ENCODE data around the gene HPS4. TPM values are rescaled to one million over a fixed set of nuclear protein-coding genes. Genes with fewer than 3 reads are reported as not detected.

The HPS4 gene
- total RNA-seq, 1 experiment from 2014 or later = 26.2 TPM

GRCh38 chr22:26517429-26517828, 33.8 kb upstream of the HPS4 start:
- no peaks in the 10 kb centered on the region for H3K9me3 ChIP-seq (ENCODE audit: control insufficient read depth, insufficient read depth, low read depth, low read length)
- no peak overlapping the region for H3K4me3 ChIP-seq (ENCODE audit: low read depth in 2 of 2, low read length in 2 of 2)
- in situ Hi-C loops (cut with HindIII; ENCODE audit: low pct_unique_long_range_greater_than_20kb, low sequenced_read_pairs) (no loop called here), intact Hi-C loops (cut with micrococcal nuclease; ENCODE audit: unreplicated experiment) (no loop called here)
- ChIA-PET CTCF (interaction anchor here (0.6 kb wide), 1 partner anchor 151 kb away, joined by 3 read pairs; no protein-coding TSS in a partner anchor), POLR2A (no interaction called here)
- BruUV-seq (replicated peaks) = no TSS peak
- peaks cover 7% of the 10 kb centered on the region; the same call in 1 of the 2 replicates for H3K4me1 ChIP-seq (ENCODE audit: control insufficient read depth, insufficient read depth, low read length)
- TF ChIP-seq TCF7L2 (IDR thresholded peaks at IDR 0.05; ENCODE audit: low read depth, low read length) (no peak), CTCF (IDR thresholded peaks at IDR 0.05) (no peak), POLR2AphosphoS5 (IDR thresholded peaks at IDR 0.05; ENCODE audit: low read depth, low read length) (no peak), REST (IDR thresholded peaks at IDR 0.05; ENCODE audit: insufficient read depth in 1 of 2, low read depth in 2 of 2, low read length in 1 of 2) (no peak), SIN3A (IDR thresholded peaks at IDR 0.05; ENCODE audit: borderline replicate concordance, insufficient read depth, low read depth, low read length) (no peak)
- H3K27ac ChIP-seq (ENCODE audit: low read length) = no peak overlapping the region
- H3K36me3 ChIP-seq (ENCODE audit: control insufficient read depth, insufficient read depth, low read length) = no peaks in the 10 kb centered on the region; the same call in 1 of the 2 replicates
- DNase-seq (ENCODE audit: low read depth, low spot score) (no peak), ATAC-seq (no peak)
- H3K27me3 ChIP-seq (ENCODE audit: control insufficient read depth, insufficient read depth, low read length) = no peaks in the 10 kb centered on the region

GRCh38 chr22:26516503-26516902, 32.9 kb upstream of the HPS4 start:
- no peaks in the 10 kb centered on the region for H3K9me3 ChIP-seq (ENCODE audit: control insufficient read depth, insufficient read depth, low read depth, low read length)
- in situ Hi-C loops (cut with HindIII; ENCODE audit: low pct_unique_long_range_greater_than_20kb, low sequenced_read_pairs) = no loop called here
- H3K4me3 ChIP-seq (ENCODE audit: low read depth in 2 of 2, low read length in 2 of 2) = no peak overlapping the region
- peaks cover 3% of the 10 kb centered on the region for H3K36me3 ChIP-seq (ENCODE audit: control insufficient read depth, insufficient read depth, low read length)
- CTCF ChIA-PET = no interaction called here
- H3K27ac ChIP-seq (ENCODE audit: low read length) = no peak overlapping the region
- no TSS peak for BruUV-seq (replicated peaks)
- peaks cover 7% of the 10 kb centered on the region; the same call in 1 of the 2 replicates for H3K4me1 ChIP-seq (ENCODE audit: control insufficient read depth, insufficient read depth, low read length)
- H3K27me3 ChIP-seq (ENCODE audit: control insufficient read depth, insufficient read depth, low read length) = no peaks in the 10 kb centered on the region
- ATAC-seq = no peak
- DNase-seq (ENCODE audit: low read depth, low spot score) = no peak
- POLR2A ChIA-PET = interaction anchor here (0.7 kb wide), 1 partner anchor 194 kb away, joined by 9 read pairs; no protein-coding TSS in a partner anchor
- intact Hi-C loops (cut with micrococcal nuclease; ENCODE audit: unreplicated experiment) = no loop called here
- TF ChIP-seq REST (IDR thresholded peaks at IDR 0.05; ENCODE audit: insufficient read depth in 1 of 2, low read depth in 2 of 2, low read length in 1 of 2) = no peak

All from Panc1 (cell line).